GOT3 (cell line): ENCODE data around the gene SSH2.
"Not testable (repeated sequence)": the region's sequence is repeated elsewhere in the genome, so short reads cannot be mapped to it uniquely, and the experiment has no call there.

Experiments used
- DNase-seq: peaks from one replicate; lab custom pipeline; 2025; ENCODE audit warnings: mixed read lengths; lab: John Stamatoyannopoulos, UW

Gene SSH2

GRCh38 chr17:29927546-29927945 is 2.5 kb downstream of the SSH2 start:
- DNase-seq: no peak

DNA sequence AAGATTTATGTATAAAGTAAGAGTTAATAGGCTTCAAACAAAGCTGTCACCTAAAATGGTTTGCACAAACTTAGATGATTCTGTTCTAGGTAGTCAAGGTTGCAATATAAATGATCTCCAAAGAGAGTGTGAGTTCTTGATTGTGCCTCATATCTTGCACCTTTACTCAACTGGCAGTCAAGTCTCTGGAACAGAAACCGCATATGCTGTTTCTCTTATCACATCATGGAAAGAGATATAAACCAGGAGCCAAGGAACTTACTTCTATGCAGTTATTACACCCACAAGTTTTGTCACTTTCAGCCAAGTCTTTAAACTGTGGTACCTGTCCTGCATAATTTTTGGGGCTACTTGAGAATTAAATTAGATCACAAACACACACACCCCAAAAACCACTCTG is 5.2 kb downstream of the SSH2 start:
- DNase-seq: no peak

DNA sequence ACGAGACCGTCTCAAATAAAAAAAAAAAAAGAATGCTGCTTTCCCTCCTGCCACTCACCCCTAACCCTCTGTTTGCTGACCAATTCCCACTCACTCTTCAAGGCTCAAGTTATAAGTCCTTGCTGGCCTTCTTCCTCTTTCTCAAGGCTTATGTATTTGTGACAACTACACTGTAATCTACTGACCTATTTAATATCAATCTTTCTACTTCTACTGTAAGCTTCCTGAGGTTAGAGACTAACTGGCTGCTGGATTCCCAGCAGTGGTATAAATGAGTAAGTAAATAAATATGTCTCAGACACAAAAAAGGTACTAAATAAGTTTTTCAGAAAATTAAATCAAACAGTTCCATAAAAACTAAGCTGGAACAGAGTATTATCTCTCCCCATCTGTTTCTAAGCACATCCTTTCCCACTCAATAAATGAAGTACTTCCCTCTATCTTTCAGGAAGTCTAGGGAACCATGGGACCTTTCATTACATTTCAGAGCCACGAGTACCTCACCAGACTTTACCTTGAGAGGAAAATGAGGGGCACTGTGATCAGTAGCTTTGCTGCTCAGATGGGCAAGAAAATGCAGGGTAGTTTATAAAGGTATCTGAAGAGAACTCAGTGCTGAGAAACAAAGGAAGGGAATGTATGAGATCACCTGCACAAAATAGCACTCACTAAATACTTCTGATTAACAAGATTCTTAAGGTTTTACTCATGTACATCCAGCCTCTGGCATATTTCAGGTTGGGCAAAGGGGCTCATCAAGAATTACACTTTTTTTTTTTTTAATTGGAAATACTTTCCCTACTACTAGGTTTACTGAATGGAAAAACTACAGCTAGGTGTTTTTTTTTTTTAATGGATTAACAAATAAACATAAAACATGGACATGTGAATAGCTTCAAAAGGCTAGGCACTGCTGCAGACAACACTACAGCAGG is 10.8 kb downstream of the SSH2 start:
- DNase-seq: no peak

GRCh38 chr17:29918016-29918415 is 12.0 kb downstream of the SSH2 start:
- no peak for DNase-seq

- no peak for DNase-seq
These were observed 15.1 kb downstream of the SSH2 start for GRCh38 chr17:29914819-29915537.

DNA sequence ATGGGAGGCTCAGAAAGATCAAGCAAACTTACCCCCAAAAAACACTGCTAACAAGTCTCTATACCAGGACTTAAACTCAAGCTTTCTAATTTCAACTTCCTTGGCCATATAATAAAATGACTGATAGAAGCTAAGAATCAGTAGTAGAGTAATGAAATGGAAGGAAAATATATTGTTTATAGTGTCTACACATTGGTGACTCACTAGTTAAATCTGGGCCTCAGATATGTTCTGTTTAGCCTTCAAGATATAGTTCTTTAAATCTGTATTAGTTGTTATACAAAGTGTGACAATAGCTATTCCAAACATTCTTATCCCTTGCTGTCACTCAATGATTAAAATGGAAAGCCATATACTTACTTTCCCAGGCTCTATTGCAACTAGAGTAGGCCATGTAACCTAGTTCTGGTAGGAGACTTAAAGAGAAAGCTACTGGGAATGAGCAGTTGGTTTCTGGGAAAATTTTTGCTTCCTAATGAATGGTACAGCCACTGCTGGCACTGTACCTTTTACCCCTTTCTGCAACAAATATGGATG is 18.3 kb downstream of the SSH2 start:
- DNase-seq: no peak

GRCh38 chr17:29909236-29910003 is 20.6 kb downstream of the SSH2 start:
- no peak for DNase-seq

- DNase-seq: no peak
These were observed 23.1 kb downstream of the SSH2 start for GRCh38 chr17:29906969-29907368.

GRCh38 chr17:29905879-29906167 is 24.2 kb downstream of the SSH2 start:
- DNase-seq: no peak

DNA sequence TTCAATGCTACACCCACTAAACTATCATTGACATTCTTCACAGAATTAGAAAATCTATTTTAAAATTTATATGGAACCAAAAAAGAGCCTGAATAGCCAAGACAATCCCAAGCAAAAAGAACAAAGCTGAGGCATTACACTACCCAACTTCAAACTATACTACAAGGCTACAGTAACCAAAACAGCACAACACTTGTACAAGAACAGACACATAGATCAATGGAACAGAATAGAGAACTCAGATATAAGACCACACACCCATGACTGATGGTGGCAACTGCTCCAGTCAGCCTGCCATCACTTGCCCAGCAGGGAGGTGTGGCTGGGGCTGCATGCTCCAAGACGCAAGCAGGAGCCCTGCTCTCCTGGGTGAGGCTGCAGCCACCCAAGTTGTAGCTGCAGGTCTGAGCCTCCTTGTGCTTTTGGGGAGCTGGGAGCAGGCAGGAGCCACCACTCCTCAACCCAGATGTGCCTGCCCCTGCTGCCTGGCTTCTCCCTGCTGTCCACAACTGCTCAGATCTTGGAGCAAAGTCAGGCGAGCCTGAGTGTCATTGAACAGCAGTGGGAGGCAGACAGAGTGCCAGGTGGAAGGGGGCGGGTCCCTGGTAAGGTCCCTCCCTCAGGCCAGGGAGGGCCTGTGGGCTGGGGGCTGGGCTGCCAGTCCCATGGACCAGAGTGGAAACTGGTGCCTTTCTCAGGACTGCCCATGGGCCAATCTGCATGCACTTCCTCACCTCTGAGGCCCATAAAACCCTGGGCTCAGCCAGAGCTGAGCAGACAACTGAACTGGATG is 24.7 kb downstream of the SSH2 start:
- no peak for DNase-seq

- no peak for DNase-seq
These were observed 26.6 kb downstream of the SSH2 start for GRCh38 chr17:29903471-29903870.

GRCh38 chr17:29897136-29897535 is 32.9 kb downstream of the SSH2 start:
- DNase-seq: not testable (repeated sequence)

- DNase-seq: no peak
These were observed 37.8 kb downstream of the SSH2 start for GRCh38 chr17:29892201-29892600.

DNA sequence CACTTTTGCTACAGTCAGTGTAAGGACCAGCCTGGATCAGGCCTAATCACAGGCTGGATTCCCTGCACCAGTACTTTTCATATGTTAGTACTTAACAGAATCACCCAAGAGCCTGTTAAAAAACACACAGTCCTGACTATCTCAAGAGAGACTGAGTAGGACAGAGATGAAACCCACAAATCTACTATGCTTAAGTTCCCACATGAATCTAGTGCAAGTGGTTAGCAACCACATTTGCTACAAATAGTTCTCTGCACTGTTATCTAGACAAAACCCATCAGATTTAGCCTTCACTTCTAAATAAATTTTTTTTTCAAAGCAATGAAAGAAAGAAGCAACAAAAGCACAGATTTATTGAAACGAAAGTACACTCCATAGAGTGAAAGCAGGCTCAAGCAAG is 38.9 kb downstream of the SSH2 start:
- no peak for DNase-seq

DNA sequence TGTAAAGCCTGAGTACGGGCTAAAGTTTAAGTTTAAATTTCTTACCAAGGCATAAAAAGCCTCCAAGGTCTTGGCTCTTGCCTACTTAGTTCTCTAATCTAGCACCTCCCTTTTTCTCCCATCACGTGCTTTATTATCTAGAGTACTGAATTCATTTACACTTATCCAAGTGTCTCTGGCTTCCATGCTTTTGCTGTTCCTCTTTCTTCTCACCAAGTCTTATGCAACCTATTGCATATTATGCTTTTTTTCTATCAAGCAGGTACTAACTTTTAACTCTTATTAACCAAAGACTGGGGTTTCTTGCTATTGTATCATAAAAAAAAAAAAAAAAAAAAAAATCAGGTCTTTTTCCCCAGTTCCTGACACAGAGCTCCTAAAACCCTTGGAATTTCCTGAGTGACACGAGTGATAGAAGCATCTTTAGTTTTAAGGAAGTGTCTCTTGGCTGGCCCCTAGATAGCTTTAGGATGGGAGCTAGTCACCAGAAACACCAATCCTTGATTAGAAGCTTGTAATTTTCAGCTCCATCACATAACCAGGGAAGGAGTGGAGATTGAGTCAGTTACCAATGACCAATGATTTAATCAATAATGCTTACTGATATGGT is 44.9 kb downstream of the SSH2 start:
- no peak for DNase-seq

DNA sequence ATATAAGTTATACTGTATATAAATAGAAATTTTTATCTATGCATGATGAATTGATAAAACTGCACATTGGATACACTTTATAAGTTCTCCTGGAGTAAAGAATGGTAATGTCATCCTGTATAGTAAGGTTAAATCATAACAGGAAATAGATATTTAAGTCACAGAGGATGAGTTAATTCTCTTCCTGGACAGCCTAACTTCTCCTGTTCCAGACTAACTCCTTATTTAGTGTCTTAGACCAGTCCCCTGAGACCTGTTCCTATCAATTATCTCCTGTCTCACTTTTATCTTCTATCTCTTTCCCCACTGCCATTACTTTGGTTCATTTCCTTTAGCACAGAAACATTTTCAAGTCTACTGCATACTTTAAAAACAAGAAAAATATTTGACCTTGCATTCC is 46.5 kb downstream of the SSH2 start:
- DNase-seq: no peak

- no peak for DNase-seq
These were observed 48.8 kb downstream of the SSH2 start for GRCh38 chr17:29881256-29881655.

DNA sequence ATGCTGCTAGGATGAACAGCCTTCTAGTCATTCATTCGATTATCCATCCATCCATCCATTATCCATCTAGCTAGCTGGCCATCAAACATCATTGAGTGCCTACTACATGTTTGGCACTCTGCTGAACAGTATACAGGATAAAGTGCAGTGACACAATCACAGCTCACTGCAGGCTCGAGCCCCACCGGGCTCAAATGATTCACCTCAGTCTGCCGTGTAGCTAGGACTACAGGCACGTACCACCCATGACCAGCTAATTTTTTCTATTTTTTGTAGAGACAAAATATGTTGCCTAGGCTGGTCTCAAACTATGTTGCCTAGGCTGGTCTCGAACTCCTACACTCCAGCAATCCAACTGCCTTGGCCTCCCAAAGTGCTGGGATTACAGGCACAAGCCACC is 50.0 kb downstream of the SSH2 start:
- DNase-seq: no peak

DNA sequence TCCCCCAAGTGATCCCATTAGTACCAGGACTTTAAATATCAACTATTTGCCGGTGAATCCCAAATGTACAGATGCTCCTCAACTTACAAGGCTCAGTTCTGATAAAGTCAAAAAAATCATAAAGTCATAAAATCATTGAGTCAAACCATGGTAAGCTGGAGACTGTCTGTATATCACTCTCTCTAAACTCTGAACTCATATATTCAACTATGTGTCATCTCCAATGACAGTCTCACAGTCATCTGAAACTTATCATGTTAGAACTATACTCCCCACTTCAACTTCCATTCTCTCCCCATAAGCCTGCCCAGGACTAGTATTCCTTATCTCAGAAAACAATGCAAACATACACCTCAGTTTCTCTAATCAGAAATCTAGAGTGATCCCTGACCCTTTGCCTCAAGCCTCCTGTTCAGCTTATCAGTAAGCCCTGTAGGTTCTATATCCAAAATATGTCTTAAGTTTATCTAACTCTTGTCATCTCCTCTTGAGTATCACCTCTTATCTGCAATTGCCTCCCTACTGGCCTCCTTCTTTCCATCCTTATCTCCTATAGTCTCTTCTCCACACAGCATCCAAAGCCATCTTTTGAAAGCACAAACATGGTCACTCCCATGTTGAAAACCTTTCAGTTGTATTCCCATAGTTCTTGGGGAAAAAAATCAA is 55.0 kb downstream of the SSH2 start:
- DNase-seq: no peak

DNA sequence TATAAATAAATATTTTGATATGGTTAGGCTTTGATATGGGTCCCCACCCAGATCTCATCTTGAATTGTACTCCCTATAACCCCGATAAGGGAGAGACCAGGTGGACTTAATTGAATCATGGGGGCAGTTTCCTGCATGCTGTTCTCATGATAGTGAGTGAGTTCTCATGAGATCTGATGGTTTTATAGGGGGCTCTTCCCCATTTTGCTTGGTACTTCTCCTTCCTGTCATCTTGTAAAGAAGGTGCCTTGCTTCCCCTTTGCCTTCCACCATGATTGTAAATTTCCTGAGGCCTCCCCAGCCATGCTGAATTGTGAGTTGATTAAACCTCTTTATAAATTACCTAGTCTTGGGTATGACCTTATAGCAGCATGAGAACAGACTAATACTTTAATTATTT is 55.7 kb downstream of the SSH2 start:
- DNase-seq: not testable (repeated sequence)

DNA sequence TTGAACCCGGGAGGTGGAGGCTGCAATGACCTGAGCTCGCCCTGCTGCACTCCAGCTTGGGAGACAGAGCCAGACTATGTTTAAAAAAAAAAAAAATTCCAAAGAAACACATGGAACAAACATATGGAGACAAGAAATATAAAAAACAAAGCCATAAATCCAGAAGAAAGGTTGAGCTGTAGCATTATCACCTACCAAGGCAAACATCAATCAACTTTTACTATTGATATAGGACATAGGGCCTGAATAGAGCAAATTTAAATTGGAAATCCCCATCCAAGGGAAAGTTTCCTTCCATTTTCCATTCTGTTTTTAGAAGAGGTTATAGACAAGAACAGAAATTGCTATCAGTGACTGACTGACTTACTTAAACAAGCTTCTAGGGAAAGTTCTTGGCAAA is 56.6 kb downstream of the SSH2 start:
- no peak for DNase-seq
